ENCODE results near the gene HOXD3. TPM values are rescaled to one million over a fixed set of nuclear protein-coding genes. Genes with fewer than 3 reads are reported as not detected.

The HOXD3 gene
- total RNA-seq, 1 experiment from 2014 or later, result not detected

DNA sequence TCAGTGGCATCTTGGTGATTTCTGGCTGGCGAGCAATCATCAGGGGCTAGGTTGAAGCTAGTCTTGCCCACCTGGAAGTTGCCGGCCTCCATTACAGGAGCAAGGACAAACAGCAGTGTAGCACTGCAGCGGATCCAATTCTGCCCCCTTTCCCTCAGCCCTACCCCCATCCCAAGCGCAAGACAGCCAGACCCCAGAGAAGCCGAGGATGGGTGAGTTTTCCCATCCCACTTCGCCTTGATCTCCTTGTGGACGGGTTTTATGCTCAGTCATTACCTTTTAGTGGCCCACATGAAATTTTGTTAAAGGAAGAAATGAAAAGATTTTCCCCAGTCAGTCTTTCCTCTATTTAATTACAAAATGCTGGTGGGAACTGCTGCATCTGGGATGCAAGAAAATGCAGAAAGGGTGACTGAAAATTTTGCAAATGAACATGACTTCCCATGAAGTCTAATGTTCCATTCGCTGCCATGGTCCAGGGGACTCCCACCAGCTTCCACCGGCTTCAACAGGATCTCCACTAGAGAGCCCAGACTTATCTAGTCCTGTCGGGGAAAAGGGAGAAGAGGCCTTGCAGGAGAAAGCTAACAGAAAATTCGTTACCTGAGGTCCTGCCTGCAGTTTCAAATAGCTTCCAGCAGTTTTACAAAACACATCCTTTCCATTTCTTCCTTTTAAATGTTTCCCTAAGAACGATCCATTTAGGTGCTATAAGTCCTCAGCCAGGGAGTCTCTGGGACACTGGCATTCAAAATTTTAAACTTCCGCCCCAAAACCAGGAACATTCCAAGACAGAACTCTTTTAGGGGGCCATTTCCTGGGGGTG lies 36.5 kb upstream of the HOXD3 start (continued):
- TF ChIP-seq, protein P1, sequence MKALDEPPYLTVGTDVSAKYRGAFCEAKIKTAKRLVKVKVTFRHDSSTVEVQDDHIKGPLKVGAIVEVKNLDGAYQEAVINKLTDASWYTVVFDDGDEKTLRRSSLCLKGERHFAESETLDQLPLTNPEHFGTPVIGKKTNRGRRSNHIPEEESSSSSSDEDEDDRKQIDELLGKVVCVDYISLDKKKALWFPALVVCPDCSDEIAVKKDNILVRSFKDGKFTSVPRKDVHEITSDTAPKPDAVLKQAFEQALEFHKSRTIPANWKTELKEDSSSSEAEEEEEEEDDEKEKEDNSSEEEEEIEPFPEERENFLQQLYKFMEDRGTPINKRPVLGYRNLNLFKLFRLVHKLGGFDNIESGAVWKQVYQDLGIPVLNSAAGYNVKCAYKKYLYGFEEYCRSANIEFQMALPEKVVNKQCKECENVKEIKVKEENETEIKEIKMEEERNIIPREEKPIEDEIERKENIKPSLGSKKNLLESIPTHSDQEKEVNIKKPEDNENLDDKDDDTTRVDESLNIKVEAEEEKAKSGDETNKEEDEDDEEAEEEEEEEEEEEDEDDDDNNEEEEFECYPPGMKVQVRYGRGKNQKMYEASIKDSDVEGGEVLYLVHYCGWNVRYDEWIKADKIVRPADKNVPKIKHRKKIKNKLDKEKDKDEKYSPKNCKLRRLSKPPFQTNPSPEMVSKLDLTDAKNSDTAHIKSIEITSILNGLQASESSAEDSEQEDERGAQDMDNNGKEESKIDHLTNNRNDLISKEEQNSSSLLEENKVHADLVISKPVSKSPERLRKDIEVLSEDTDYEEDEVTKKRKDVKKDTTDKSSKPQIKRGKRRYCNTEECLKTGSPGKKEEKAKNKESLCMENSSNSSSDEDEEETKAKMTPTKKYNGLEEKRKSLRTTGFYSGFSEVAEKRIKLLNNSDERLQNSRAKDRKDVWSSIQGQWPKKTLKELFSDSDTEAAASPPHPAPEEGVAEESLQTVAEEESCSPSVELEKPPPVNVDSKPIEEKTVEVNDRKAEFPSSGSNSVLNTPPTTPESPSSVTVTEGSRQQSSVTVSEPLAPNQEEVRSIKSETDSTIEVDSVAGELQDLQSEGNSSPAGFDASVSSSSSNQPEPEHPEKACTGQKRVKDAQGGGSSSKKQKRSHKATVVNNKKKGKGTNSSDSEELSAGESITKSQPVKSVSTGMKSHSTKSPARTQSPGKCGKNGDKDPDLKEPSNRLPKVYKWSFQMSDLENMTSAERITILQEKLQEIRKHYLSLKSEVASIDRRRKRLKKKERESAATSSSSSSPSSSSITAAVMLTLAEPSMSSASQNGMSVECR (CRISPR knock-in tag; IDR thresholded peaks at IDR 0.05; ENCODE audit: borderline replicate concordance), result no peak
- no peak for TF ChIP-seq GABPB1 (CRISPR knock-in tag; IDR thresholded peaks at IDR 0.05)

DNA sequence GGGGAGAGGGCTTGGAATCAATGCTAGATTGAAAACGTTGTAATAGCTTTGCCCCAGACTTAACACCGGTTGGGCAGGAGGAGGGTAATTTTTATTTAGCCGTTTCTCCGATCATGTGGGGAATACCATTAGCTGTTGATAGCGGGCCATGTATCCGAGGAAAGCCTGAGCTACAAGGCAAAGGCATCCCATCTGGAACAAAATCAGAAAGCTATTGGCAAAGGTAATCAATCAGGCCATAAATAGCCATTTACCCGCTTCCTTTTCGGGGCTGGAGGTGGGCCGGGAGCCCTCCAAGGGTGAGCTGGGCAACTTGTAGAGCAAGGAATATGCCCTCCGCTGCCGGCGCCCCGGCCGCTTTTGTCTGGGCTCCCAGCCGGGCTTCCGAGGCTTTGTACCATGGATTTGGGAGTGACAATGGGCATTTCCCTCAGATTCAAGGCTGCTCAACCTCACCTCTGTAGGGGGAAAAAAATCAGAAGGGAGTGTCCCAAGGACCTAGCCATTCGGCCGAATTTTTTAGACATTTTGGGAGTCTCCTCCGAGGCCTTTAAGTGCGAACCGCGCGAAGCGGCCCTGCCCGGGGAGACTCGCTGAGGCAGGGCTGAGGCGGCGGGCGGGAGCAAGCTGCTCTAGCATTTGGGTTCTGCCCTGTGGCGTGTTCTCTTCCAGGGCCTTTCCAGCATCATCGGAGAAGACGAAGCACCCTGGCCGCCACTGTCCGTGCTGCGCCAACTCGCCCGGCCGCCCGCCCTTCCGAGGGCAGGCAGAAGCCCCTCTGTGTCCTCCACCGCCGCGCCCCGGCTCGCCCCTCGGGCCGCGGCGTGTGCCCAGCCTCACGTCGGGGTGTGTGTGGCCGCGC lies 35.7 kb upstream of the HOXD3 start:
- peaks cover 100% of the 10 kb centered on the region for H3K27me3 Mint-ChIP-seq (ENCODE audit: low read depth)
- H3K4me3 Mint-ChIP-seq, result no peak overlapping the region
- no peak for DNase-seq (ENCODE audit: low spot score)

DNA sequence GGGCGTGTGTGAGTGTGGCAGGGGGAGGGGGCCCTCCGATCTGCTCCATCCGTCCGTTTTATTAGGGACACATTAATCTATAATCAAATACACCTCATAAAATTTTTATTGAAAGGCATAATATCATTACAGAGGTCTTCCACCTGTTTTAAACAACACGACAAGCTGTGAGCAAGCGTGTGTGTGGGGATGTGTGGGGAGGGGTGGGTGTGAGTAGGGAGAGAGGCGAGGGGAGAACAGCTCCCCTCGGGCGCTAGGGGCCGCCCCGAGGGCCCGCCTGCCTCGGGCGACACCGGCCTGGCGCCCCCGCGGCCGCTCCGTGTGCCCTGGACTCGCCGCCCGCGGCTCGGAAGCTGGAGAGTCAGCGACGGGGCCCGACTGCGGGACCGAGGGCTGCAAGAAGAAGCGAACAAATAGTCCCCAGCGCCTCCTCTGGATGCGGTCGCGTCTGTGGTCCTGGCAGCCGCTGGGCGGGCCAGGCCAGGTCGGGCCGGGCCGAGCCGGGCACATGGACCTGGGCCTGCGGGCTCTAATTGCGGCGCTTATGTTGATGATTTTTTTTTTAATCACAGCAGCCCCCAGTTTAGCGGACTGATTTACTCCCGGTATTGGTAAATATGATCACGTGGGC lies 34.9 kb upstream of the HOXD3 start:
- Mint-ChIP-seq H3K4me3 (peak overlapping the region; percentile 56), H3K4me1 (peaks cover 10% of the 10 kb centered on the region), H3K27me3 (ENCODE audit: low read depth) (peaks cover 100% of the 10 kb centered on the region), H3K27ac (no peak overlapping the region), H3K9me3 (no peaks in the 10 kb centered on the region), H3K36me3 (peaks cover 2% of the 10 kb centered on the region; the same call in 1 of the 2 replicates)
- DNase-seq (ENCODE audit: low spot score) (peak; percentile 28), ATAC-seq (peak; percentile 10)
- POLR2A ChIA-PET, result no interaction called here
- CTCF ChIA-PET, result interaction anchor here (0.5 to 3.3 kb wide), 9 partner anchors 10 to 1027 kb away, joined by 3 to 15 read pairs (median 4); no protein-coding TSS in a partner anchor
- TF ChIP-seq, protein P2, sequence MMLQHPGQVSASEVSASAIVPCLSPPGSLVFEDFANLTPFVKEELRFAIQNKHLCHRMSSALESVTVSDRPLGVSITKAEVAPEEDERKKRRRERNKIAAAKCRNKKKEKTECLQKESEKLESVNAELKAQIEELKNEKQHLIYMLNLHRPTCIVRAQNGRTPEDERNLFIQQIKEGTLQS (CRISPR knock-in tag; conservative IDR thresholded peaks at IDR 0.05), result no peak
- TF ChIP-seq ZNF232 (CRISPR knock-in tag; IDR thresholded peaks at IDR 0.05) (no peak), GRHL2 (CRISPR knock-in tag; IDR thresholded peaks at IDR 0.05; ENCODE audit: insufficient replicate concordance, severe bottlenecking) (no peak), FOXJ3 (CRISPR knock-in tag; IDR thresholded peaks at IDR 0.05; ENCODE audit: borderline replicate concordance) (no peak)
- TF ChIP-seq, protein P3, sequence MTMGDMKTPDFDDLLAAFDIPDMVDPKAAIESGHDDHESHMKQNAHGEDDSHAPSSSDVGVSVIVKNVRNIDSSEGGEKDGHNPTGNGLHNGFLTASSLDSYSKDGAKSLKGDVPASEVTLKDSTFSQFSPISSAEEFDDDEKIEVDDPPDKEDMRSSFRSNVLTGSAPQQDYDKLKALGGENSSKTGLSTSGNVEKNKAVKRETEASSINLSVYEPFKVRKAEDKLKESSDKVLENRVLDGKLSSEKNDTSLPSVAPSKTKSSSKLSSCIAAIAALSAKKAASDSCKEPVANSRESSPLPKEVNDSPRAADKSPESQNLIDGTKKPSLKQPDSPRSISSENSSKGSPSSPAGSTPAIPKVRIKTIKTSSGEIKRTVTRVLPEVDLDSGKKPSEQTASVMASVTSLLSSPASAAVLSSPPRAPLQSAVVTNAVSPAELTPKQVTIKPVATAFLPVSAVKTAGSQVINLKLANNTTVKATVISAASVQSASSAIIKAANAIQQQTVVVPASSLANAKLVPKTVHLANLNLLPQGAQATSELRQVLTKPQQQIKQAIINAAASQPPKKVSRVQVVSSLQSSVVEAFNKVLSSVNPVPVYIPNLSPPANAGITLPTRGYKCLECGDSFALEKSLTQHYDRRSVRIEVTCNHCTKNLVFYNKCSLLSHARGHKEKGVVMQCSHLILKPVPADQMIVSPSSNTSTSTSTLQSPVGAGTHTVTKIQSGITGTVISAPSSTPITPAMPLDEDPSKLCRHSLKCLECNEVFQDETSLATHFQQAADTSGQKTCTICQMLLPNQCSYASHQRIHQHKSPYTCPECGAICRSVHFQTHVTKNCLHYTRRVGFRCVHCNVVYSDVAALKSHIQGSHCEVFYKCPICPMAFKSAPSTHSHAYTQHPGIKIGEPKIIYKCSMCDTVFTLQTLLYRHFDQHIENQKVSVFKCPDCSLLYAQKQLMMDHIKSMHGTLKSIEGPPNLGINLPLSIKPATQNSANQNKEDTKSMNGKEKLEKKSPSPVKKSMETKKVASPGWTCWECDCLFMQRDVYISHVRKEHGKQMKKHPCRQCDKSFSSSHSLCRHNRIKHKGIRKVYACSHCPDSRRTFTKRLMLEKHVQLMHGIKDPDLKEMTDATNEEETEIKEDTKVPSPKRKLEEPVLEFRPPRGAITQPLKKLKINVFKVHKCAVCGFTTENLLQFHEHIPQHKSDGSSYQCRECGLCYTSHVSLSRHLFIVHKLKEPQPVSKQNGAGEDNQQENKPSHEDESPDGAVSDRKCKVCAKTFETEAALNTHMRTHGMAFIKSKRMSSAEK (CRISPR knock-in tag; IDR thresholded peaks at IDR 0.05; ENCODE audit: borderline replicate concordance), result no peak
- TF ChIP-seq, protein P4, sequence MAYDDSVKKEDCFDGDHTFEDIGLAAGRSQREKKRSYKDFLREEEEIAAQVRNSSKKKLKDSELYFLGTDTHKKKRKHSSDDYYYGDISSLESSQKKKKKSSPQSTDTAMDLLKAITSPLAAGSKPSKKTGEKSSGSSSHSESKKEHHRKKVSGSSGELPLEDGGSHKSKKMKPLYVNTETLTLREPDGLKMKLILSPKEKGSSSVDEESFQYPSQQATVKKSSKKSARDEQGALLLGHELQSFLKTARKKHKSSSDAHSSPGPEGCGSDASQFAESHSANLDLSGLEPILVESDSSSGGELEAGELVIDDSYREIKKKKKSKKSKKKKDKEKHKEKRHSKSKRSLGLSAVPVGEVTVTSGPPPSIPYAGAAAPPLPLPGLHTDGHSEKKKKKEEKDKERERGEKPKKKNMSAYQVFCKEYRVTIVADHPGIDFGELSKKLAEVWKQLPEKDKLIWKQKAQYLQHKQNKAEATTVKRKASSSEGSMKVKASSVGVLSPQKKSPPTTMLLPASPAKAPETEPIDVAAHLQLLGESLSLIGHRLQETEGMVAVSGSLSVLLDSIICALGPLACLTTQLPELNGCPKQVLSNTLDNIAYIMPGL (CRISPR knock-in tag; IDR thresholded peaks at IDR 0.05), result peak; percentile 23; the same call in 1 of the 2 replicates
- TF ChIP-seq, protein P5, sequence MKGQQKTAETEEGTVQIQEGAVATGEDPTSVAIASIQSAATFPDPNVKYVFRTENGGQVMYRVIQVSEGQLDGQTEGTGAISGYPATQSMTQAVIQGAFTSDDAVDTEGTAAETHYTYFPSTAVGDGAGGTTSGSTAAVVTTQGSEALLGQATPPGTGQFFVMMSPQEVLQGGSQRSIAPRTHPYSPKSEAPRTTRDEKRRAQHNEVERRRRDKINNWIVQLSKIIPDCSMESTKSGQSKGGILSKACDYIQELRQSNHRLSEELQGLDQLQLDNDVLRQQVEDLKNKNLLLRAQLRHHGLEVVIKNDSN (CRISPR knock-in tag; IDR thresholded peaks at IDR 0.05), result peak; percentile 86
- TF ChIP-seq, protein P6, sequence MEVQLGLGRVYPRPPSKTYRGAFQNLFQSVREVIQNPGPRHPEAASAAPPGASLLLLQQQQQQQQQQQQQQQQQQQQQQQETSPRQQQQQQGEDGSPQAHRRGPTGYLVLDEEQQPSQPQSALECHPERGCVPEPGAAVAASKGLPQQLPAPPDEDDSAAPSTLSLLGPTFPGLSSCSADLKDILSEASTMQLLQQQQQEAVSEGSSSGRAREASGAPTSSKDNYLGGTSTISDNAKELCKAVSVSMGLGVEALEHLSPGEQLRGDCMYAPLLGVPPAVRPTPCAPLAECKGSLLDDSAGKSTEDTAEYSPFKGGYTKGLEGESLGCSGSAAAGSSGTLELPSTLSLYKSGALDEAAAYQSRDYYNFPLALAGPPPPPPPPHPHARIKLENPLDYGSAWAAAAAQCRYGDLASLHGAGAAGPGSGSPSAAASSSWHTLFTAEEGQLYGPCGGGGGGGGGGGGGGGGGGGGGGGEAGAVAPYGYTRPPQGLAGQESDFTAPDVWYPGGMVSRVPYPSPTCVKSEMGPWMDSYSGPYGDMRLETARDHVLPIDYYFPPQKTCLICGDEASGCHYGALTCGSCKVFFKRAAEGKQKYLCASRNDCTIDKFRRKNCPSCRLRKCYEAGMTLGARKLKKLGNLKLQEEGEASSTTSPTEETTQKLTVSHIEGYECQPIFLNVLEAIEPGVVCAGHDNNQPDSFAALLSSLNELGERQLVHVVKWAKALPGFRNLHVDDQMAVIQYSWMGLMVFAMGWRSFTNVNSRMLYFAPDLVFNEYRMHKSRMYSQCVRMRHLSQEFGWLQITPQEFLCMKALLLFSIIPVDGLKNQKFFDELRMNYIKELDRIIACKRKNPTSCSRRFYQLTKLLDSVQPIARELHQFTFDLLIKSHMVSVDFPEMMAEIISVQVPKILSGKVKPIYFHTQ (CRISPR knock-in tag; IDR thresholded peaks at IDR 0.05), result no peak

More for the DNA sequence above, 35.7 kb upstream of the HOXD3 start:
- Mint-ChIP-seq H3K36me3 (peaks cover 5% of the 10 kb centered on the region; the same call in 1 of the 2 replicates), H3K9me3 (peaks cover 4% of the 10 kb centered on the region), H3K4me1 (peaks cover 10% of the 10 kb centered on the region), H3K27ac (no peak overlapping the region)
- ChIA-PET POLR2A (interaction anchor here (0.6 kb wide), 1 partner anchor 74 kb away, joined by 5 read pairs; no protein-coding TSS in a partner anchor), CTCF (interaction anchor here (0.9 to 3.3 kb wide), 15 partner anchors 8 to 1028 kb away, joined by 3 to 15 read pairs (median 4); partner anchors contain the start of gene HOXD8)
- ATAC-seq, result no peak; the same call in 1 of the 2 replicates
- no peak for TF ChIP-seq ZNF219 (CRISPR knock-in tag; IDR thresholded peaks at IDR 0.05; ENCODE audit: borderline replicate concordance)
- no peak for TF ChIP-seq SOX15 (CRISPR knock-in tag; IDR thresholded peaks at IDR 0.05)
- TF ChIP-seq CREB1 (CRISPR knock-in tag; IDR thresholded peaks at IDR 0.05), result no peak

Measured in WTC11 (cell line).